ENCODE results near the gene TRIP13.

TRIP13 gene

DNA sequence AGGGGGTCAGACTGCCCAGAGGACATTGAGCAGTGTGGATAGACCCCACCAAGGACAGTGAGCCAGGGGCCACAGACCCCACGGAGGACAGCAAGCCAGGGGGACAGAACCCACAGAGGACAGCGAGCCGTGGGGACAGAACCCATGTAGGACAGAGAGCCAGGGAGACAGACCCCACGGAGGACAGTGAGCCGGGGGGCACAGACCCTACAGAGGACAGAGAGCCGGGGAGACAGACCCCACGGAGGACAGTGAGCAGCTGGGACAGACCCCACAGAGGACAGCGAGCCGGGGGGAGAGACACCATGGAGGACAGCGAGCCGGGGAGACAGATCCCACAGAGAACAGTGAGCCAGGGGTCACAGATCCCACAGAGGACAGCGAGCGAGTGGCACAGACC, 38.5 kb upstream of the TRIP13 start:
- TF ChIP-seq FOXP2 (optimal IDR thresholded peaks at IDR 0.05; ENCODE audit: borderline replicate concordance, extremely low read depth, extremely low read length, insufficient read depth) (no peak), TAF1 (IDR thresholded peaks at IDR 0.05; ENCODE audit: borderline replicate concordance, insufficient read depth, low read length) (no peak), POLR2AphosphoS5 (IDR thresholded peaks at IDR 0.05; ENCODE audit: low read depth, low read length) (no peak), SIN3A (IDR thresholded peaks at IDR 0.05; ENCODE audit: borderline replicate concordance, insufficient read depth, low read length) (no peak)
- TF ChIP-seq, protein P1, sequence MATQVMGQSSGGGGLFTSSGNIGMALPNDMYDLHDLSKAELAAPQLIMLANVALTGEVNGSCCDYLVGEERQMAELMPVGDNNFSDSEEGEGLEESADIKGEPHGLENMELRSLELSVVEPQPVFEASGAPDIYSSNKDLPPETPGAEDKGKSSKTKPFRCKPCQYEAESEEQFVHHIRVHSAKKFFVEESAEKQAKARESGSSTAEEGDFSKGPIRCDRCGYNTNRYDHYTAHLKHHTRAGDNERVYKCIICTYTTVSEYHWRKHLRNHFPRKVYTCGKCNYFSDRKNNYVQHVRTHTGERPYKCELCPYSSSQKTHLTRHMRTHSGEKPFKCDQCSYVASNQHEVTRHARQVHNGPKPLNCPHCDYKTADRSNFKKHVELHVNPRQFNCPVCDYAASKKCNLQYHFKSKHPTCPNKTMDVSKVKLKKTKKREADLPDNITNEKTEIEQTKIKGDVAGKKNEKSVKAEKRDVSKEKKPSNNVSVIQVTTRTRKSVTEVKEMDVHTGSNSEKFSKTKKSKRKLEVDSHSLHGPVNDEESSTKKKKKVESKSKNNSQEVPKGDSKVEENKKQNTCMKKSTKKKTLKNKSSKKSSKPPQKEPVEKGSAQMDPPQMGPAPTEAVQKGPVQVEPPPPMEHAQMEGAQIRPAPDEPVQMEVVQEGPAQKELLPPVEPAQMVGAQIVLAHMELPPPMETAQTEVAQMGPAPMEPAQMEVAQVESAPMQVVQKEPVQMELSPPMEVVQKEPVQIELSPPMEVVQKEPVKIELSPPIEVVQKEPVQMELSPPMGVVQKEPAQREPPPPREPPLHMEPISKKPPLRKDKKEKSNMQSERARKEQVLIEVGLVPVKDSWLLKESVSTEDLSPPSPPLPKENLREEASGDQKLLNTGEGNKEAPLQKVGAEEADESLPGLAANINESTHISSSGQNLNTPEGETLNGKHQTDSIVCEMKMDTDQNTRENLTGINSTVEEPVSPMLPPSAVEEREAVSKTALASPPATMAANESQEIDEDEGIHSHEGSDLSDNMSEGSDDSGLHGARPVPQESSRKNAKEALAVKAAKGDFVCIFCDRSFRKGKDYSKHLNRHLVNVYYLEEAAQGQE (IDR thresholded peaks at IDR 0.05; ENCODE audit: insufficient read depth in 1 of 2, low read depth in 2 of 2, low read length in 2 of 2): no peak

DNA sequence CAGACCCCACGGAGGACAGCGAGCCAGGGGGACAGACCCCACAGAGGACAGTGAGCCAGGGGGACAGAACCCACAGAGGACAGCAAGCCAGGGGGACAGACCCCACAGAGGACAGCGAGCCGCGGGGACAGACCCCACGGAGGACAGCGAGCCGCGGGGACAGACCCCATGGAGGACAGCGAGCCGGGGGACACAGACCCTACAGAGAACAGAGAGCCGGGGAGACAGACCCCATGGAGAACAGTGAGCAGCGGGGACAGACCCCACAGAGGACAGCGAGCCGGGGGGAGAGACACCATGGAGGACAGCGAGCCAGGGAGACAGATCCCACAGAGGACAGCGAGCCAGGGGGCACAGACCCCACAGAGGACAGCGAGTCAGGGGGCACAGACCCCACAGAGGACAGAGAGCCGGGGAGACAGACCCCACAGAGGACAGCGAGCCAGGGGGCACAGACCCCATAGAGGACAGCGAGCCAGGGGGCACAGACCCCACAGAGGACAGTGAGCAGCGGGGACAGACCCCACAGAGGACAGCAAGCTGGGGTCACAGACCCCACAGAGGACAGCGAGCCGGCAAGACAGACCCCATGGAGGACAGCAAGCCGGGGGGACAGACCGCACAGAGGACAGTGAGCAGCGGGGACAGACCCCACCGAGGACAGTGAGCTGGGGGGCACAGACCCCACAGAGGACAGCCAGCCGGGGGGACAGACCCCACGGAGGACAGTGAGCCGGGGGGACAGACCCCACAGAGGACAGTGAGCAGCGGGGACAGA, 37.5 kb upstream of the TRIP13 start:
- TF ChIP-seq TAF1 (IDR thresholded peaks at IDR 0.05; ENCODE audit: borderline replicate concordance, insufficient read depth, low read length) (no peak), SIN3A (IDR thresholded peaks at IDR 0.05; ENCODE audit: borderline replicate concordance, insufficient read depth, low read length) (no peak), POLR2AphosphoS5 (IDR thresholded peaks at IDR 0.05; ENCODE audit: low read depth, low read length) (no peak), FOXP2 (optimal IDR thresholded peaks at IDR 0.05; ENCODE audit: borderline replicate concordance, extremely low read depth, extremely low read length, insufficient read depth) (no peak)
- TF ChIP-seq, protein P1 (IDR thresholded peaks at IDR 0.05; ENCODE audit: insufficient read depth in 1 of 2, low read depth in 2 of 2, low read length in 2 of 2): no peak

DNA sequence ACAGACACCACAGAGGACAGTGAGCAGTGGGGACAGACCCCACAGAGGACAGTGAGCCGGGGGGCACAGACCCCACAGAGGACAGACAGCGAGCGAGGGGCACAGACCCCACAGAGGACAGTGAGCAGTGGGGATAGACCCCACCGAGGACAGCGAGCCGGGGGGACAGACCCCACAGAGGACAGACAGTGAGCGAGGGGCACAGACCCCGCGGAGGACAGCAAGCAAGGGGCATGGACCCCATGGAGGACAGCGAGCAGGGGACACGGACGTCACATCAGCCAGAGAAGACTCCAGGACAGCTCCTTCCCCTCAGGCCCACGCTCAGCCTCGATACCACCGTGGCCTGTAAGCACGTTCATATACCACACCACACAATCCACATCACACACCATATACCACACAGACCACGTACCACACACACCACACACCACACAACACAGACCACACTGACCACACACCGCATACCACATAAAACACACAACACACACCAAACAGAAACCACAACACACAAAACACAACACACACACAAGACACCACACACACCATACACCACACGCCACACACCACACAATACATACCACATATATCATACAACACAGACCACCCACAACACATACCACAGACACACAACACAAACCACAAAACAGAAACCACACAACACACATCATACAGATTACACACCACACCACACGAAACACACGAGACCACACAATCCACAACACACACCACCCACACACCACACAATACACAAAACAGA, 36.7 kb upstream of the TRIP13 start:
- no peak for TF ChIP-seq POLR2AphosphoS5 (IDR thresholded peaks at IDR 0.05; ENCODE audit: low read depth, low read length)
- TF ChIP-seq, protein P1 (IDR thresholded peaks at IDR 0.05; ENCODE audit: insufficient read depth in 1 of 2, low read depth in 2 of 2, low read length in 2 of 2): no peak
- TF ChIP-seq TAF1 (IDR thresholded peaks at IDR 0.05; ENCODE audit: borderline replicate concordance, insufficient read depth, low read length): no peak
- TF ChIP-seq SIN3A (IDR thresholded peaks at IDR 0.05; ENCODE audit: borderline replicate concordance, insufficient read depth, low read length): no peak
- TF ChIP-seq FOXP2 (optimal IDR thresholded peaks at IDR 0.05; ENCODE audit: borderline replicate concordance, extremely low read depth, extremely low read length, insufficient read depth): no peak

DNA sequence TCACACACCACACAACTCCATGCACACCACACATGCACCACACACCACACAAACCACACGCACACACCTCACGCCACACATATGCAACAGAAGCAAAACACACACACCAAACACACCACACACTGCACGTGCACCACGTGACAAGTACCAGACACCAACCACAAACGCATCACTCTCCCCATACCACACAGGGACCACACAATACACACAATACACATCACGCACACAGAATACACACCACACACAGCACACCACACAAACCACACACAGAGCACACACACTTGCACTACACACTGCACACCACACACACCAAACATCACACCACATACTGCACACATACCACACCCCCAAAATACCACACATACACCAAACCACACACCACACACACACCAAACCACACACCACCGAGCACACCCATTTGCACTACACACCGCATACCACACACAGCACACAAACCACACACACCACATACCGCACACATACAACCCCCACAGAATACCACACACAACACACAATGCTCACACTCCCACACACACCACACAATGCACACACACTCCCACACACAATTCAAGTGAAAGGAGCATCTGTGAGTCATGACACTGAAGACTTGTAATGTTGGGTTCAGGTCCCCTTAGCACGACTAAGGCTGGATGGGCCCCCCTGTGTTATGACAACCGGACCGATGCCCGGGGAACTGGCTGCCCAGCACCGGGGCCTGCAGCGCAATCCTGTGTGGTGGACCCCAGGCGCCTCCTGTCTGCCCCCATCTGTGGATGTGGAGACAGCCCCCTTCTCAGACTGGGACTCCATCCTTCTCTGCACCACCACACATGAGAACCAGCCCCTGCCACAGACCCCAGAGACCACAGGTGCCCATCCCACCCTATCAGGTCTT, 35.9 kb upstream of the TRIP13 start:
- TF ChIP-seq, protein P1 (IDR thresholded peaks at IDR 0.05; ENCODE audit: insufficient read depth in 1 of 2, low read depth in 2 of 2, low read length in 2 of 2): no peak
- TF ChIP-seq FOXP2 (optimal IDR thresholded peaks at IDR 0.05; ENCODE audit: borderline replicate concordance, extremely low read depth, extremely low read length, insufficient read depth): no peak
- TF ChIP-seq TAF1 (IDR thresholded peaks at IDR 0.05; ENCODE audit: borderline replicate concordance, insufficient read depth, low read length): no peak
- TF ChIP-seq SIN3A (IDR thresholded peaks at IDR 0.05; ENCODE audit: borderline replicate concordance, insufficient read depth, low read length): no peak
- TF ChIP-seq POLR2AphosphoS5 (IDR thresholded peaks at IDR 0.05; ENCODE audit: low read depth, low read length): no peak

Data from PFSK-1 (cell line).